Measurements from ENCODE around the gene SDK1.

SDK1 gene

GRCh38 chr7:3887096-3887690, 586.1 kb downstream of the SDK1 start:
- no peak for DNase-seq (ENCODE audit: low read depth in 2 of 2)

GRCh38 chr7:3888096-3888495, 587.0 kb downstream of the SDK1 start:
- DNase-seq (ENCODE audit: low read depth in 2 of 2), result no peak

- DNase-seq (ENCODE audit: low read depth in 2 of 2), result no peak
Measured at GRCh38 chr7:3892157-3892556, 591.1 kb downstream of the SDK1 start.

- no peak for DNase-seq (ENCODE audit: low read depth in 2 of 2)
Measured at GRCh38 chr7:3892686-3893085, 591.6 kb downstream of the SDK1 start.

- DNase-seq (ENCODE audit: low read depth in 2 of 2), result no peak
Measured at GRCh38 chr7:3893151-3893788, 592.2 kb downstream of the SDK1 start.

- no peak for DNase-seq (ENCODE audit: low read depth in 2 of 2)
Measured at GRCh38 chr7:3893789-3894153, 592.7 kb downstream of the SDK1 start.

- DNase-seq (ENCODE audit: low read depth in 2 of 2), result no peak
Measured at GRCh38 chr7:3895341-3896116, 594.5 kb downstream of the SDK1 start.

- no peak for DNase-seq (ENCODE audit: low read depth in 2 of 2)
Measured at GRCh38 chr7:3896169-3896765, 595.2 kb downstream of the SDK1 start.

GRCh38 chr7:3897430-3898372, 596.6 kb downstream of the SDK1 start:
- DNase-seq (ENCODE audit: low read depth in 2 of 2), result peak; percentile 8 to 15

- no peak for DNase-seq (ENCODE audit: low read depth in 2 of 2)
Measured at GRCh38 chr7:3899559-3899991, 598.5 kb downstream of the SDK1 start.

GRCh38 chr7:3908153-3908552, 607.1 kb downstream of the SDK1 start:
- no peak for DNase-seq (ENCODE audit: low read depth in 2 of 2)

GRCh38 chr7:3909128-3909527, 608.1 kb downstream of the SDK1 start:
- DNase-seq (ENCODE audit: low read depth in 2 of 2), result no peak

- no peak for DNase-seq (ENCODE audit: low read depth in 2 of 2)
Measured at GRCh38 chr7:3910054-3910453, 609.0 kb downstream of the SDK1 start.

GRCh38 chr7:3911685-3912084, 610.6 kb downstream of the SDK1 start:
- DNase-seq (ENCODE audit: low read depth in 2 of 2), result no peak

- no peak for DNase-seq (ENCODE audit: low read depth in 2 of 2)
Measured at GRCh38 chr7:3912291-3912690, 611.2 kb downstream of the SDK1 start.

- no peak for DNase-seq (ENCODE audit: low read depth in 2 of 2)
Measured at GRCh38 chr7:3914051-3914775, 613.2 kb downstream of the SDK1 start.

GRCh38 chr7:3915337-3915878, 614.4 kb downstream of the SDK1 start:
- DNase-seq (ENCODE audit: low read depth in 2 of 2), result no peak

GRCh38 chr7:3916146-3916545, 615.1 kb downstream of the SDK1 start:
- no peak for DNase-seq (ENCODE audit: low read depth in 2 of 2)

- no peak for DNase-seq (ENCODE audit: low read depth in 2 of 2)
Measured at GRCh38 chr7:3917436-3917835, 616.4 kb downstream of the SDK1 start.

GRCh38 chr7:3918576-3918975, 617.5 kb downstream of the SDK1 start:
- no peak for DNase-seq (ENCODE audit: low read depth in 2 of 2)
